ENCODE data around the gene SORCS2.
A peak's percentile ranks its signal among the peaks of the same experiment; 100 is the strongest.

Gene SORCS2

GRCh38 chr4:7192252-7193029 lies at the start of gene SORCS2:
SORCS2 (plus strand) TSS chr4:7192538.
- peak; percentile 5 for DNase-seq (ENCODE audit: low read depth)

GRCh38 chr4:7144374-7145290 lies 47.7 kb upstream of the SORCS2 start:
- no peak for DNase-seq (ENCODE audit: low read depth)

- no peak for DNase-seq (ENCODE audit: low read depth)
Observed at GRCh38 chr4:7145291-7145934, 46.9 kb upstream of the SORCS2 start.

- DNase-seq (ENCODE audit: low read depth): no peak
Observed at GRCh38 chr4:7146059-7146785, 46.1 kb upstream of the SORCS2 start.

DNA sequence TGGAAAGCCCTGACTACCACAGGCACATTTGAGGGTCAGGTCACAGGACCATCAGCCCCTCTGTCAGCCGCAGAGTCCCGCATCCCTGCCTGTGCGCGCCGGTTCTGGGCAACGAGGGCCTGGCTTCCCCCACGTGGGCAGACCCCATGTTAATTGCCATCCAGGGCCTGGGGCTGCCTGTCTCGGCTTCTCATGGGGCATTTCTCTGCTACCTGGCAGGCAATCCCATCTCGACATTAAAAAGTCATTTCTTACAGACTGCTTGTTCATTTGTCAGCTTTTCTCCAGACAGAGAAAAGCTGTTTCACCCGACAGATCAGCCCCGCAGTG lies 45.6 kb upstream of the SORCS2 start:
- no peak for DNase-seq (ENCODE audit: low read depth)

DNA sequence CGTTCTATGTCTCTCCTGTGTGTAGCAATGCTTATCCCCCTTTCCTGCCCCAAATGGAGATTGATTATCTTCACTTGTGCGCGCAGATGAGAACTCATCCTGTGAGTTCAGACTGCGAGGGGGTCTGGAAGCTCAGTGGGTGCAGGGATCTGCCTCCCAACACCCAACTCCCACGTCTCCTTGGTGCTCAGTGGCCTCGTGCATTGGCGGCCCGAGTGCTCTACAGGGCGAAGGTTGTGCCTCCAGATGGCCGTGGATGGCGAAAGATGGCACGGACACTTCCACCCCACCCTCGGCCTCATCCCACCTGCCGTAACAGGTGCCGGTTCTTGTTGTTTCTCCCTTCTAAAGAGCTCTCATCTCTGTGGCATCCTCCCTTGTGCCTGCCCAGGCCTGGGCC lies 45.1 kb upstream of the SORCS2 start:
- no peak for DNase-seq (ENCODE audit: low read depth)

DNA sequence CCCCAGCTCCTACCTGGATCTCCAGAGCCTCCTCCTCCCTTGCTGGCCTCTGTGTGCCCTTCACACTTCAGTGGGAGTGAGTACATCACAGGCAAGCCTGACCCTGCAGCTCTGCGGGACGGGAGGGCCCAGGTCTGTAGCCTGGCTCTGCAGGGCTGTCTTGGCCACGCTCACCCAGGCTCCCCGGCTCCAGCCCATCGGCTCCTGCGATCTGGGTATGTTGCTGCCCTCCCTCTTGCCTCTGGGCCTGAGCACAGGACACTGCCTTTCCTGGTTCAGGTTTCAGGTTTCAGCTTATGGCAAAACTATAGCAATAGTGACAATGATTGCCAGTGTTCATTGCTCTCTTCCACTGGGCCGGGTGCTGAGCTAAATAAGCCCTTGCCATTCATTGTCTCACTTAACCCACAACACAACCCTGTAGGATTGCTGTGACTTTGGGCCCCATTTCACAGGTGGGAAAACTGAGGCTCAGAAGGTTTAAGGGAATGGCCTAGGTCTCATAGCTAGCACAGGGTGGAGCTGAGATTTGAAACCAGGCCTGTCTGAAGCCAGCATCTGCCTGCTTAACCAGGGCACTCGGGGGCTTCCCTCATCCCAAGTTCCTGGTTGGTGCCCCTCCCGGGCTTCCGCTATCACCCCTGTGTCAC lies 44.6 kb upstream of the SORCS2 start:
- no peak for DNase-seq (ENCODE audit: low read depth)

DNA sequence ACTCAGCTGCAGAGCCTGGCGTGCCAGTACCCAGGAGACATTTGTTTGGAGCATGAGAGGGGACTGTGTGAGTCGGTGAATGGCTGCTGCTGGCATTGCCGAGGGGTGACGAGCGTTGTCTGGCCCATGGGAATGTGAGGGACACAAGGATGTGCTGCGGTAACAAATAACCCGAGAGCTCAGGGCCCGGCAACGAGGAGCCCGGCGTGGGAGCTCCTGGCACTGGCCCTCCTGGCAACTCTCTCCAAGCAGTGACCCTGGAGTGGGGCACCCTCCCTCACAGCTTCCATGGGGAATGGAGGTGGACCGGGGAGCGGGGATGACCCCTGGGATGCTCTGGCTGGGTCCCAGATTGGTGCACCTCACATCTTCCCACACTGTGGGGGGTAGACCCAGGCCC lies 44.0 kb upstream of the SORCS2 start:
- DNase-seq (ENCODE audit: low read depth): no peak

DNA sequence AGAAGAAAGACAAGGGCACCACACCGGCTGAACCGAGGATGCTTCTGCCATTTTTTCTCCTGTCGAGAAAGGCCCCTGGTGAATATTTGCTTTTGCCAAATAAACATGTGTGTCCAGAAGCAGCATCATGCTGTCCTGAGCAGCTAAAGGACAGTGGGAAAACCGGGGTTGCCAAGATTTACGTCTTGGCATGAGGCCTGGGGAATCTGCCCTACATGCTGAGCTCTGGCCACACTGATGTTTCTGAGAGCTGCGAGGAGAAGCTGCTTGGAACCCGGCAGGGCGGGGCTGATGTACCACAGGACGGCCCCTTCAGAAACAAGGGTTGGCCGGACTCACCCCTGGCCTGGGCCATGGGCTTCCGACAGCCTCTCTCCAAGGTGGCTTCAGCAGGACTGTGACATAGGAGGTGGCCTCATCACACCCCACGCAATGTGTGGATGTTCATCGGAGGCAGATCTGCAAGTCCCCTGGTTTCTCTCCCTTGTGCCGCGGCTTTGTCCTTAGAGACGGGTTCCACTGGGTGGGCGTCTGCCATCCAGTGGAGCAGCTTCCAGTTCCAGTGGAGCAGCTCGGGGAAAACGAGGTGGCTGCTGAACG lies 42.2 kb upstream of the SORCS2 start:
- no peak for DNase-seq (ENCODE audit: low read depth)

- no peak for DNase-seq (ENCODE audit: low read depth)
Observed at GRCh38 chr4:7151668-7152227, 40.6 kb upstream of the SORCS2 start.

GRCh38 chr4:7153711-7154110 lies 38.6 kb upstream of the SORCS2 start:
- no peak for DNase-seq (ENCODE audit: low read depth)

GRCh38 chr4:7154351-7154981 lies 37.9 kb upstream of the SORCS2 start:
- DNase-seq (ENCODE audit: low read depth): no peak

GRCh38 chr4:7155590-7156071 lies 36.7 kb upstream of the SORCS2 start:
- no peak for DNase-seq (ENCODE audit: low read depth)

- DNase-seq (ENCODE audit: low read depth): no peak
Observed at GRCh38 chr4:7156328-7156727, 36.0 kb upstream of the SORCS2 start.

DNA sequence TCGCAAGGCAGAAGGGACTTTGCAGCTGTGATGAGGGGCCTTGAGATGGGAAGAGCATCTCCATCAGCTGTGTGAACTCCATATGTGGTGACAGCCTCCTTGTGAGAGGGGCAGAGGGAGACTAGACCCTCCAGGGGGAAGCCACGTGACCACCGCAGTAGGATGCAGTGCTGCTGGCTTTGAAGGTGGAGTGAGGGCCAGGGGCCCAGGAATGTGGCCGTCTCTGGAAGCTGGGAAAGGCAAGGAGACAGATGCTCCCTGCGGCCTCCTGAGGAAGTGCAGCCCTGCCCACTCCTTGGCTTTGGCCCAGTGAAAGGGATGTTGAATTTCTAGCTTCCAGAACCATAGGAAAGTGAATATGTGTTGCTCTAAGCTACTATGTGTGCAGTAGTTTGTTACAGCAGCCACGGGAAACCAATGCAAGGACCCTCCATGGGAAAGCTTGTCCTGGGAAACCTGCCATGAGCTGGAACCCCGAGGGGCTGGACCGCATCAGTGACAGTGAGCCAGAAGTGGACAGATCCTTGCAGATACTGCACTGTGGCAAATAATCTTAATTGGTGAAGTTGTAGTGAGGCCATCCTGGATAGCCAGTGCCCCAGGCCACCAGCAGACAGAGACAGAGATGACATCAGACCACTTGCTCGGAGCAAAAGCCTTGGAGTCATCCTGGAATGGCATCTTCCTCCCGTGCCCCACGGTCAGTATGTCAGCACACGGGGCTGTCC lies 35.4 kb upstream of the SORCS2 start:
- DNase-seq (ENCODE audit: low read depth): no peak

DNA sequence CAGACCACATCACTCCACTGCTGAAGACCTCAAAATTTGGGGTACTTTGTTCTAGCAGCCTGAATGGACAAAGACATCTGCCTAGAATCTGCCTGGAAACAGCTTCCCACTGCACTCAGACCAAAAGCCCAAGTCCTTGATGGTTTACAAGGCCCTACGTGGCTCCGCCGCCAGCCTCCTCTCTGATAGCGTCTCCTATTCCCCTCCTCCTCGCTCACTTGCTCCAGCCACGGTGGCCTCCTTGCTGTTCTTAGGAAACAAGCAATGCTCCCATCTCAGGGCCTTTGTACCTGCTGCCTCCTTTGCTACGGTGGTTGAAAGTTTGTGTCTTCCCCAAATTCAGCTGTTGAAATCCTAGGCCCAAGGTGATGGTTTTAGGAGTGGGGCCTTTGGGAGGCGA lies 34.7 kb upstream of the SORCS2 start:
- no peak for DNase-seq (ENCODE audit: low read depth)

DNA sequence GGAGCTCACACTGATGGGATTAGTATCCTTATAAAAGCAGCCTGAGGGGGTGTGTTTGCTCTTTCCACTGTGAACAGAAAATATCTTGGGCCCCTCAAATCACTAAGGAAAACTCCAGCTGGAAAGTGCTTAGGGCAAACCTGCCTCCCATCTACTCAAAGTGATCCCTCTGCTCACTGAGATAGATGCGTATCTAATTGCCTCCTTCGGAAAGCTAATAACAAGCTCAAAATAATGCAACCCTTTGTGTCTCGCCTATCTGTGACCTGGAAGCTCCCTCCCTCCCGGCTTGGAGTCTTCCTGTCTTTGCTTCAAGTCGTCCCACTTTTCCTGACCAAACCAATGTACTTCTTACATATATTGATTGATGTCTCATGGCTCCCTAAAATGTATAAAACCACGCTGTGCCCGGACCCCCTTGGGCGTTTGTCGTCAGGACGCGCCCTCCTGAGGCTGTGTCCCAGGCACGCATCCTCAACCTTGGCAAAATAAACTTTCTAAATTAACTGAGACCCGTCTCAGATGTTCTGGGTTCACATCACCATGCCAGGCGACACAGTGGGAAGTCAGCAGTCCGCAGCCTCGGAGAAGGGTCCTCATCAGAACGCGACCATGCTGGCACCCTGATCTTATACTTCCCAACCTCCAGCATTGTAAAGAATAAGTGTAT lies 34.1 kb upstream of the SORCS2 start:
- no peak for DNase-seq (ENCODE audit: low read depth)

GRCh38 chr4:7158991-7159390 lies 33.3 kb upstream of the SORCS2 start:
- no peak for DNase-seq (ENCODE audit: low read depth)

- no peak for DNase-seq (ENCODE audit: low read depth)
Observed at GRCh38 chr4:7159923-7160322, 32.4 kb upstream of the SORCS2 start.
